Uterus (tissue), 4 donors: Measurements from ENCODE around the gene PUM1. TPM values are rescaled to one million over a fixed set of nuclear protein-coding genes. Genes with fewer than 3 reads are reported as not detected.
"Not testable (repeated sequence)": the region's sequence is repeated elsewhere in the genome, so short reads cannot be mapped to it uniquely, and the experiment has no call there.

Experiments
- DNase-seq, 2 donors: peaks; one replicate each; pipeline ENCODE4 v3.0.0-alpha.2; 2019 to 2020
- H3K27ac ChIP-seq, 2 donors: fragments of 200-600 bp; sonication (generic); 1 replicate in 1 of 2; 2 replicates in 1 of 2; pipeline ENCODE4 v1.5.1; 2016 to 2018
- H3K27me3 ChIP-seq, 2 donors: fragments of 200-600 bp; sonication (generic); one replicate each; pipeline ENCODE4 v1.5.1; 2018 to 2019; ENCODE audit warnings: control low read depth in 1 of 2
- H3K36me3 ChIP-seq, 2 donors: fragments of 200-600 bp; sonication (generic); one replicate each; pipeline ENCODE4 v1.5.1; 2019; ENCODE audit warnings: control low read depth in 1 of 2
- H3K4me1 ChIP-seq, 2 donors: fragments of 200-600 bp; sonication (generic); one replicate each; pipeline ENCODE4 v1.5.1; 2018 to 2019; ENCODE audit warnings: control low read depth in 1 of 2
- H3K4me3 ChIP-seq, 2 donors: fragments of 200-600 bp; sonication (generic); 1 replicate in 1 of 2; 2 replicates in 1 of 2; pipeline ENCODE4 v1.5.1; 2018 to 2019; ENCODE audit warnings: mild to moderate bottlenecking in 1 of 2
- H3K9me3 ChIP-seq, 2 donors: fragments of 200-600 bp; sonication (generic); one replicate each; pipeline ENCODE4 v1.5.1; 2019; ENCODE audit warnings: control low read depth in 1 of 2
- CTCF ChIP-seq, 4 experiments: fragments of 200-600 bp in 2 of 4; fragments of 450-650 bp in 2 of 4; sonication (generic) in 2 of 4; IDR thresholded peaks; one replicate each; pipeline ENCODE4 v1.5.1; 2016 to 2019; ENCODE audit warnings: antibody characterized with exemption in 4 of 4, mild to moderate bottlenecking in 2 of 4, moderate library complexity in 1 of 4
- POLR2A ChIP-seq, 2 donors: fragments of 450-650 bp; IDR thresholded peaks; one replicate each; pipeline ENCODE4 v1.6.1; 2016; ENCODE audit warnings: antibody characterized with exemption in 2 of 2, mild to moderate bottlenecking in 1 of 2, moderate library complexity in 1 of 2
- intact Hi-C: fragments of 100-400 bp; cut with DNase I; formaldehyde crosslinking; loops from one replicate; pipeline ENCODE4 v1.15.1; 2023; ENCODE audit warnings: low total_unique reads
- total RNA-seq, 4 donors: library from RNA; depleted of rRNA in 3 of 4; stranded (reverse); fragments of >200 nt in 3 of 4; gene quantifications; one replicate each; pipeline versions ENCODE4 v1.1.0 to v1.2.4, GENCODE V29; 2014 to 2023
- donor health status: DM: yes; HTN: yes; CAD: no.

The PUM1 gene
- total RNA-seq, 4 donors from 2014 or later, result 42.9 to 152 (median 113) TPM

DNA sequence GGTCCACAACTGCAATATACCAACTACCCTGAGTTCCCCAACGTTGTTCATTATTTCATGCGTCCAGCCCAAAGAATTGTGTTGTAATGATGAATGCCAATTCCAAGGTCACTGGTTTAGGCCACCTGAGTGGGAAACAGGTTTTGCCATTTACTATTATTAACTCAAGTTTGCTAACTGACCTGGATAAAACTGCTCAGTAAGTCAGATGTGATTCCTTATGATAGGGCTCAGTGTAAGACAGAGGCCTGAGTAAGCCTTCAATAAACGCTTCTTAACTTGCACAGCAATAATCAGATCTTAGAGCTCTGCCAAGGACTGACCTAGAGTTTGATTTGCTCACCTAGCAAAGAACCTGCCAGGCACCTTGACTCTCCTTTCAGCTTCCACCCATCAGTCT, 10.0 kb downstream of the PUM1 start:
- Histone ChIP-seq H3K27me3 (no peaks in the 10 kb centered on the region), H3K27ac (no peak overlapping the region), H3K4me3 (no peak overlapping the region), H3K4me1 (peaks cover 0 to 5% of the 10 kb centered on the region in 2 donors), H3K36me3 (no peaks in the 10 kb centered on the region), H3K9me3 (no peaks in the 10 kb centered on the region)
- intact Hi-C loops, result no loop called here
- no peak for TF ChIP-seq POLR2A (IDR thresholded peaks at IDR 0.05)
- TF ChIP-seq CTCF (IDR thresholded peaks at IDR 0.05), result no peak
- DNase-seq, result no peak

- Histone ChIP-seq H3K4me3 (no peak overlapping the region), H3K4me1 (peaks cover 0 to 5% of the 10 kb centered on the region in 2 donors), H3K9me3 (no peaks in the 10 kb centered on the region), H3K27ac (no peak overlapping the region), H3K36me3 (no peaks in the 10 kb centered on the region), H3K27me3 (no peaks in the 10 kb centered on the region)
- TF ChIP-seq POLR2A (IDR thresholded peaks at IDR 0.05) (no peak), CTCF (IDR thresholded peaks at IDR 0.05) (no peak)
- intact Hi-C loops, result no loop called here
- DNase-seq, result no peak
Observed at GRCh38 chr1:31054958-31055481, 10.5 kb downstream of the PUM1 start.

DNA sequence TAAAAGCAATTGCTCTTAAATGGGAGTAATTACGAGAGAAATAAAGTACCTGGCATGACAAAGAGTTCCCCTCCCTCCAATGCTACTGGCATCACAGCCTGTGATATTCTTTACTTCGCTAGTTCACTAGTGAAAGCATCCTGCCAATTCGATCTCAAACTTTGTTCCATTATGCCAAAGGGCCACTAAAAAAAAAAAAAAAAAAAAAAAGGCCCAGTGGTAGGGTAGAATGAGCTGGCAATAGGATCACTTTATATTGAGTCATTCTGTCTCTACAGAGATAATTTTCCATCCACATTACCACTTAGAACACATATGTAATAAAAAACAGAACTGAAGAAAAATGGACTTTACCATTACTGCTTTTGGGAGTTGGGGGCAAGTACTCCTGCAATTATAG, 11.2 kb downstream of the PUM1 start:
- no peak overlapping the region for H3K27ac ChIP-seq
- TF ChIP-seq POLR2A (IDR thresholded peaks at IDR 0.05) (no peak), CTCF (IDR thresholded peaks at IDR 0.05) (no peak)
- H3K27me3 ChIP-seq, result no peaks in the 10 kb centered on the region
- no peak for DNase-seq
- peaks cover 0 to 5% of the 10 kb centered on the region in 2 donors for H3K4me1 ChIP-seq
- no peak overlapping the region for H3K4me3 ChIP-seq
- H3K36me3 ChIP-seq, result no peaks in the 10 kb centered on the region
- H3K9me3 ChIP-seq, result no peaks in the 10 kb centered on the region
- intact Hi-C loops, result no loop called here

GRCh38 chr1:31052613-31053012, 12.9 kb downstream of the PUM1 start:
- H3K4me1 ChIP-seq, DNase-seq, H3K36me3 ChIP-seq, H3K27me3 ChIP-seq, H3K9me3 ChIP-seq, intact Hi-C loops, H3K27ac ChIP-seq, H3K4me3 ChIP-seq: not testable (repeated sequence)

GRCh38 chr1:31051611-31052010, 13.9 kb downstream of the PUM1 start:
- Histone ChIP-seq H3K9me3 (no peaks in the 10 kb centered on the region), H3K27me3 (no peaks in the 10 kb centered on the region), H3K4me1 (peaks cover 0 to 5% of the 10 kb centered on the region in 2 donors), H3K36me3 (no peaks in the 10 kb centered on the region), H3K27ac (no peak overlapping the region), H3K4me3 (no peak overlapping the region)
- no peak for TF ChIP-seq POLR2A (IDR thresholded peaks at IDR 0.05)
- TF ChIP-seq CTCF (IDR thresholded peaks at IDR 0.05), result no peak
- intact Hi-C loops, result no loop called here
- no peak for DNase-seq

DNA sequence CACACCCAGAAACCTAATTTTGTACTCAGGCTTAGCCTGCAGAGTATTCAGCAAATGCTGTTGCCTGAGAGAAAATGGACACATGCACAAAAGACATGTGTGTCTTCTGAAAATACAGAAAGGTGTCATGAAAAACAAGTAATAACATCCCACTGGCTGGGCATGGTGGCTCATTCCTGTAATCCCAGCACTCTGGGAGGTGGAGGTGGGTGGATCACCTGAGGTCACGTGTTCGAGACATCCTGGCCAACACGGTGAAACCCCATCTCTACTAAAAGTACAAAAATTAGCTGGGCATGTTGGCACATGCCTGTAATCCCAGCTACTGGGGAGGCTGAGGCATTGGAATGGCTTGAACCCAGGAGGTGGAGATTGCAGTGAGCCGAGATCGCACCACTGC, 18.0 kb downstream of the PUM1 start:
- H3K36me3 ChIP-seq, intact Hi-C loops, H3K9me3 ChIP-seq, H3K27ac ChIP-seq, H3K4me1 ChIP-seq, H3K27me3 ChIP-seq, DNase-seq, H3K4me3 ChIP-seq: not testable (repeated sequence)
